Body of pancreas (tissue), 4 donors: ENCODE data around the gene TMEM270.

Experiments
- POLR2A ChIP-seq, 3 donors: fragments of 450-650 bp; IDR thresholded peaks; one replicate each; pipeline ENCODE4 v1.6.1; 2016; ENCODE audit warnings: antibody characterized with exemption in 3 of 3, mild to moderate bottlenecking in 2 of 3
- TF ChIP-seq, protein P1 (sequence below), 7 experiments: fragments of 450-650 bp in 4 of 7; fragments of 200-600 bp in 3 of 7; sonication (generic) in 3 of 7; IDR thresholded peaks; one replicate each; pipeline ENCODE4 v1.5.1; 2016 to 2019; ENCODE audit warnings: antibody characterized with exemption in 7 of 7

DNA sequence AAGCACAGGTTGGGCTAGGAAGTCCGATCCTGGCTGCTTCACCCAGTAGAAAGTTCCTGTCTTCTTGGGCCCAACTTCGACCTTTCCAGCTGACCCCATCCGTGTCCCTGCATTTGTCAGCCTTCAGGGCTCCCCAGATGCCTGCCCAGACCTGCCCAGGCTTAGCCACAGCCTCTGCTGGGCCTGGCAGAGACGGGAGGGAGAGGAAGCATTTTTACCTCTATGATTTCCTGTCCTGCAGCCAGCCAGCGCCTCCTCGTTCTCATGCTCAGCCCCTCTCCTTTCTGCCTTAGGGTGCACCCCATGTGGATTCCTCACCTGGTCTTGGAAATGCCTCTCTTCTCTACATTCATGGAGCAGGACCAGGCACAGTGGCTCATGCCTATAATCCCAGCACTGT is 22.3 kb upstream of the TMEM270 start:
- TF ChIP-seq POLR2A (IDR thresholded peaks at IDR 0.05) = no peak
- TF ChIP-seq, protein P1, sequence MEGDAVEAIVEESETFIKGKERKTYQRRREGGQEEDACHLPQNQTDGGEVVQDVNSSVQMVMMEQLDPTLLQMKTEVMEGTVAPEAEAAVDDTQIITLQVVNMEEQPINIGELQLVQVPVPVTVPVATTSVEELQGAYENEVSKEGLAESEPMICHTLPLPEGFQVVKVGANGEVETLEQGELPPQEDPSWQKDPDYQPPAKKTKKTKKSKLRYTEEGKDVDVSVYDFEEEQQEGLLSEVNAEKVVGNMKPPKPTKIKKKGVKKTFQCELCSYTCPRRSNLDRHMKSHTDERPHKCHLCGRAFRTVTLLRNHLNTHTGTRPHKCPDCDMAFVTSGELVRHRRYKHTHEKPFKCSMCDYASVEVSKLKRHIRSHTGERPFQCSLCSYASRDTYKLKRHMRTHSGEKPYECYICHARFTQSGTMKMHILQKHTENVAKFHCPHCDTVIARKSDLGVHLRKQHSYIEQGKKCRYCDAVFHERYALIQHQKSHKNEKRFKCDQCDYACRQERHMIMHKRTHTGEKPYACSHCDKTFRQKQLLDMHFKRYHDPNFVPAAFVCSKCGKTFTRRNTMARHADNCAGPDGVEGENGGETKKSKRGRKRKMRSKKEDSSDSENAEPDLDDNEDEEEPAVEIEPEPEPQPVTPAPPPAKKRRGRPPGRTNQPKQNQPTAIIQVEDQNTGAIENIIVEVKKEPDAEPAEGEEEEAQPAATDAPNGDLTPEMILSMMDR (IDR thresholded peaks at IDR 0.05) = no peak
